Measurements from ENCODE around the gene PAK2. TPM values are rescaled to one million over a fixed set of nuclear protein-coding genes. Genes with fewer than 3 reads are reported as not detected.

PAK2 gene
- total RNA-seq, 1 experiment from 2014 or later: 69.6 TPM

DNA sequence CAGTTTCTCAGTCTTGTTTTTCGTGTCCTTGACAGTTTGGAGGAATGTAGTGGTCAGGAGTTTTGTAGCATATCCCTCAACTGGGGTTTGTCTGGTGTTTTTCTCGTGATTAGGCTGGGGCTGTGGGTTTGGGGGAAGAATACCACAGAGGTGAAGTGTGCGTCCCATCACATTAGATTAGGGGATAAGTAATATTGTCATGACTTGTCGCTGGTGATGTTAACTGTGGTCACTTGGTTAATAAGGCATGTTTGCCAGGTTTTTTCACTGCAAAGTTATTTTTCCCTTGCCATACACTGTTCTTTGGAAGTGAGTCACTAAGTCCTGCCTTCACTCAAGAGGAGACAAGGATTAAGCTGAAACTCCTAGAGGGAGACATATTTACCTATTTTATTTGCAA is 39.1 kb downstream of the PAK2 start:
- DNase-seq (ENCODE audit: low read depth, low spot score): no peak
- Histone ChIP-seq H3K27me3 (ENCODE audit: insufficient read depth, low read length) (no peaks in the 10 kb centered on the region), H3K36me3 (ENCODE audit: control insufficient read depth in 1 of 2, insufficient read depth in 2 of 2, low read length in 2 of 2) (peaks cover 0 to 2% of the 10 kb centered on the region in 2 experiments; a peak in 1 of 4 replicates), H3K4me1 (ENCODE audit: control insufficient read depth in 1 of 2, insufficient read depth in 2 of 2, low read length in 2 of 2) (no peaks in the 10 kb centered on the region), H3K9me2 (ENCODE audit: insufficient read depth) (no peaks in the 10 kb centered on the region), H3K4me2 (ENCODE audit: low read length) (no peak overlapping the region), H3K27ac (ENCODE audit: low read depth, low read length) (no peak overlapping the region), H4K20me1 (ENCODE audit: insufficient read depth) (peaks cover 5% of the 10 kb centered on the region; the same call in 1 of the 2 replicates), H3K79me2 (ENCODE audit: insufficient read depth, low read length) (peaks cover 82% of the 10 kb centered on the region), H2AFZ (ENCODE audit: low read depth, low read length, poor library complexity, severe bottlenecking) (no peak overlapping the region), H3K4me3 (replicated peaks in 1 of 2; ENCODE audit: low read depth in 1 of 2, low read length in 2 of 2) (no peak overlapping the region), H3K9ac (ENCODE audit: low read length) (no peak overlapping the region), H3K9me3 (ENCODE audit: control insufficient read depth in 1 of 2, insufficient read depth in 1 of 2, low read depth in 1 of 2, low read length in 2 of 2) (no peaks in the 10 kb centered on the region)
- no peak for TF ChIP-seq ATF3 (IDR thresholded peaks at IDR 0.05)
- no peak for TF ChIP-seq TCF7L2 (IDR thresholded peaks at IDR 0.05; ENCODE audit: borderline replicate concordance, extremely low read depth, insufficient read depth, insufficient read length)
- TF ChIP-seq SIN3A (IDR thresholded peaks at IDR 0.05; ENCODE audit: low read depth): no peak
- no peak for TF ChIP-seq SRF (IDR thresholded peaks at IDR 0.05; ENCODE audit: low read depth)
- no peak for TF ChIP-seq SP1 (IDR thresholded peaks at IDR 0.05; ENCODE audit: low read depth)
- TF ChIP-seq FOSL1 (IDR thresholded peaks at IDR 0.05; ENCODE audit: low read depth): no peak
- no peak for TF ChIP-seq REST (IDR thresholded peaks at IDR 0.05; ENCODE audit: low read depth)
- no peak for TF ChIP-seq POLR2AphosphoS5 (IDR thresholded peaks at IDR 0.05; ENCODE audit: low read depth, low read length)
- no peak for TF ChIP-seq CBX3 (IDR thresholded peaks at IDR 0.05; ENCODE audit: low read depth)
- no peak for TF ChIP-seq ZNF274 (IDR thresholded peaks at IDR 0.05; ENCODE audit: low read depth, low read length)
- no peak for TF ChIP-seq RAD21 (IDR thresholded peaks at IDR 0.05; ENCODE audit: low read depth)
- no peak for TF ChIP-seq POLR2A (IDR thresholded peaks at IDR 0.05; ENCODE audit: borderline replicate concordance, extremely low read depth, insufficient read depth, insufficient read length)
- no TSS peak for BruUV-seq (replicated peaks)
- ChIA-PET RAD21 (ENCODE audit: low non-redundant PET in 1 of 2, low total read pairs in 2 of 2, uncharacterized antibody in 2 of 2, unreplicated experiment in 2 of 2) (no interaction called here), CTCF (no interaction called here), POLR2A (no interaction called here)
- no peak for ATAC-seq
- intact Hi-C loops (cut with micrococcal nuclease): no loop called here

All from HCT116 (cell line).